HEK293 (cell line): Measurements from ENCODE around the gene NXPE4.
"Not testable (repeated sequence)": the region's sequence is repeated elsewhere in the genome, so short reads cannot be mapped to it uniquely, and the experiment has no call there.

Source experiments
- CTCF ChIA-PET: fragments of 350-600 bp; formaldehyde crosslinking; extraction: SDS; loops from one replicate; lab custom pipeline; 2021; ENCODE audit warnings: antibody characterized with exemption; lab: Yijun Ruan, JAX
- POLR2A ChIA-PET: fragments of 300-600 bp; formaldehyde crosslinking; extraction: SDS; loops from one replicate; lab custom pipeline; 2020; ENCODE audit warnings: antibody characterized with exemption, inconsistent platforms; lab: Yijun Ruan, JAX
- H3K27ac ChIP-seq: fragments of 200-500 bp; sonication (Bioruptor generic); 2 replicates; pipeline ENCODE4 v1.5.1; 2014; ENCODE audit warnings: low read depth, low read length, control low read depth, inconsistent platforms; ENCODE audit errors: extremely low read depth
- H3K36me3 ChIP-seq, 2 experiments: fragments of 200-500 bp in 1 of 2; sonication (Bioruptor generic) in 1 of 2; 1 replicate in 1 of 2; 2 replicates in 1 of 2; pipeline ENCODE4 v1.5.1; 2014 to 2017; ENCODE audit warnings: inconsistent platforms in 2 of 2, low read length in 2 of 2; ENCODE audit not compliant: control insufficient read depth in 2 of 2, insufficient read depth in 1 of 2
- H3K4me1 ChIP-seq: fragments of 200-500 bp; sonication (Bioruptor generic); 2 replicates; pipeline ENCODE4 v1.5.1; 2014; ENCODE audit warnings: mild to moderate bottlenecking, low read length, inconsistent platforms; ENCODE audit not compliant: control insufficient read depth, insufficient read depth
- H3K4me3 ChIP-seq: 2 replicates; pipeline ENCODE4 v1.5.1; 2011; ENCODE audit warnings: low read depth, mild to moderate bottlenecking, control low read depth, low read length, moderate library complexity
- H3K9me3 ChIP-seq: fragments of 200-500 bp; sonication (Bioruptor generic); 2 replicates; pipeline ENCODE4 v1.5.1; 2014; ENCODE audit warnings: low read depth, low read length, inconsistent platforms; ENCODE audit not compliant: control insufficient read depth, insufficient read depth
- EGR2 ChIP-seq: fragments of 450-650 bp; formaldehyde crosslinking; IDR thresholded peaks from 2 replicates; pipeline ENCODE4 v1.5.1; 2016; ENCODE audit warnings: low read depth, missing biosample characterization, missing genetic modification characterization
- FEZF1 ChIP-seq: fragments of 450-650 bp; formaldehyde crosslinking; IDR thresholded peaks from 2 replicates; pipeline ENCODE4 v1.5.1; 2016; ENCODE audit warnings: missing biosample characterization, missing genetic modification characterization
- HOXC10 ChIP-seq: sonication (generic); formaldehyde crosslinking; IDR thresholded peaks from 2 replicates; pipeline ENCODE4 v1.8.1; 2023; ENCODE audit warnings: mild to moderate bottlenecking, missing genetic modification reagents
- IKZF3 ChIP-seq: fragments of 450-650 bp; IDR thresholded peaks from 2 replicates; pipeline ENCODE4 v1.5.0; 2018; ENCODE audit warnings: missing biosample characterization, mild to moderate bottlenecking, missing genetic modification characterization, moderate library complexity
- MZF1 ChIP-seq: fragments of 450-650 bp; formaldehyde crosslinking; IDR thresholded peaks from 2 replicates; pipeline ENCODE4 v1.5.1; 2017; ENCODE audit warnings: missing biosample characterization, missing genetic modification characterization, borderline replicate concordance
- RBAK ChIP-seq: fragments of 450-650 bp; formaldehyde crosslinking; IDR thresholded peaks from 2 replicates; pipeline ENCODE4 v1.5.1; 2016; ENCODE audit warnings: missing biosample characterization, missing genetic modification characterization
- SCRT1 ChIP-seq: fragments of 450-650 bp; formaldehyde crosslinking; IDR thresholded peaks from 2 replicates; pipeline ENCODE4 v1.5.1; 2016; ENCODE audit warnings: missing biosample characterization, missing genetic modification characterization, borderline replicate concordance
- ZBTB1 ChIP-seq: fragments of 450-650 bp; formaldehyde crosslinking; IDR thresholded peaks from 2 replicates; pipeline ENCODE4 v1.5.1; 2016; ENCODE audit warnings: missing biosample characterization, missing genetic modification characterization
- ZBTB8A ChIP-seq: fragments of 450-650 bp; formaldehyde crosslinking; IDR thresholded peaks from 2 replicates; pipeline ENCODE4 v1.5.1; 2016; ENCODE audit warnings: missing biosample characterization, missing genetic modification characterization
- ZFHX2 ChIP-seq: fragments of 450-650 bp; formaldehyde crosslinking; conservative IDR thresholded peaks from 2 replicates; pipeline ENCODE4 v1.5.1; 2016; ENCODE audit warnings: missing biosample characterization, missing genetic modification characterization
- ZNF157 ChIP-seq: fragments of 450-650 bp; formaldehyde crosslinking; IDR thresholded peaks from 2 replicates; pipeline ENCODE4 v1.5.1; 2016; ENCODE audit warnings: missing biosample characterization, missing genetic modification characterization
- ZNF174 ChIP-seq: fragments of 450-650 bp; formaldehyde crosslinking; IDR thresholded peaks from 2 replicates; pipeline ENCODE4 v1.5.0; 2017; ENCODE audit warnings: missing biosample characterization, mild to moderate bottlenecking, missing genetic modification characterization
- ZNF341 ChIP-seq: fragments of 450-650 bp; formaldehyde crosslinking; IDR thresholded peaks from 2 replicates; pipeline ENCODE4; 2016; ENCODE audit warnings: low read depth, missing biosample characterization, missing genetic modification characterization
- ZNF501 ChIP-seq: fragments of 450-650 bp; formaldehyde crosslinking; IDR thresholded peaks from 2 replicates; pipeline ENCODE4 v1.5.1; 2016; ENCODE audit warnings: missing biosample characterization, missing genetic modification characterization
- ZNF510 ChIP-seq: fragments of 450-650 bp; formaldehyde crosslinking; IDR thresholded peaks from 2 replicates; pipeline ENCODE4 v1.5.1; 2018; ENCODE audit warnings: mild to moderate bottlenecking, missing genetic modification characterization, missing biosample characterization; ENCODE audit not compliant: insufficient replicate concordance
- ZNF571 ChIP-seq: fragments of 450-650 bp; formaldehyde crosslinking; IDR thresholded peaks from 2 replicates; pipeline ENCODE4 v1.5.0; 2017; ENCODE audit warnings: missing biosample characterization, missing genetic modification characterization
- ZNF585B ChIP-seq: fragments of 450-650 bp; formaldehyde crosslinking; IDR thresholded peaks from 2 replicates; pipeline ENCODE4 v1.5.1; 2016; ENCODE audit warnings: missing biosample characterization, missing genetic modification characterization
- ZNF621 ChIP-seq: fragments of 450-650 bp; formaldehyde crosslinking; IDR thresholded peaks from 2 replicates; pipeline ENCODE4 v1.5.1; 2017; ENCODE audit warnings: missing biosample characterization, missing genetic modification characterization
- ZNF623 ChIP-seq: fragments of 450-650 bp; formaldehyde crosslinking; IDR thresholded peaks from 2 replicates; pipeline ENCODE4 v1.5.1; 2016; ENCODE audit warnings: missing biosample characterization, missing genetic modification characterization
- ZNF629 ChIP-seq: fragments of 450-650 bp; formaldehyde crosslinking; IDR thresholded peaks from 2 replicates; pipeline ENCODE4 v1.5.1; 2017; ENCODE audit warnings: missing biosample characterization, missing genetic modification characterization
- ZNF654 ChIP-seq: fragments of 450-650 bp; formaldehyde crosslinking; IDR thresholded peaks from 2 replicates; pipeline ENCODE4 v1.5.1; 2016; ENCODE audit warnings: low read depth, missing biosample characterization, missing genetic modification characterization
- ZNF785 ChIP-seq: fragments of 450-650 bp; formaldehyde crosslinking; IDR thresholded peaks from 2 replicates; pipeline ENCODE4 v1.5.1; 2016; ENCODE audit warnings: missing biosample characterization, missing genetic modification characterization
- ZNF843 ChIP-seq: fragments of 450-650 bp; formaldehyde crosslinking; IDR thresholded peaks from 2 replicates; pipeline ENCODE4 v1.5.1; 2016; ENCODE audit warnings: missing biosample characterization, missing genetic modification characterization
- ZSCAN30 ChIP-seq: fragments of 450-650 bp; IDR thresholded peaks from 2 replicates; pipeline ENCODE4 v1.5.1; 2018; ENCODE audit warnings: missing biosample characterization, mild to moderate bottlenecking, missing genetic modification characterization, moderate library complexity
- TF ChIP-seq, protein P1 (sequence below): fragments of 450-650 bp; formaldehyde crosslinking; IDR thresholded peaks from 2 replicates; pipeline ENCODE4 v1.5.1; 2016; ENCODE audit warnings: missing biosample characterization, missing genetic modification characterization
- TF ChIP-seq, protein P2 (sequence below): fragments of 450-650 bp; IDR thresholded peaks from 2 replicates; pipeline ENCODE4 v1.5.1; 2018; ENCODE audit warnings: missing biosample characterization, missing genetic modification characterization
- TF ChIP-seq, protein P3 (sequence below): fragments of 450-650 bp; formaldehyde crosslinking; IDR thresholded peaks from 2 replicates; pipeline ENCODE4 v1.5.1; 2016; ENCODE audit warnings: missing biosample characterization, missing genetic modification characterization
- TF ChIP-seq, protein P4 (sequence below): fragments of 450-650 bp; formaldehyde crosslinking; IDR thresholded peaks from 2 replicates; pipeline ENCODE4 v1.5.1; 2017; ENCODE audit warnings: missing biosample characterization, mild to moderate bottlenecking, missing genetic modification characterization, moderate library complexity

Gene NXPE4

DNA sequence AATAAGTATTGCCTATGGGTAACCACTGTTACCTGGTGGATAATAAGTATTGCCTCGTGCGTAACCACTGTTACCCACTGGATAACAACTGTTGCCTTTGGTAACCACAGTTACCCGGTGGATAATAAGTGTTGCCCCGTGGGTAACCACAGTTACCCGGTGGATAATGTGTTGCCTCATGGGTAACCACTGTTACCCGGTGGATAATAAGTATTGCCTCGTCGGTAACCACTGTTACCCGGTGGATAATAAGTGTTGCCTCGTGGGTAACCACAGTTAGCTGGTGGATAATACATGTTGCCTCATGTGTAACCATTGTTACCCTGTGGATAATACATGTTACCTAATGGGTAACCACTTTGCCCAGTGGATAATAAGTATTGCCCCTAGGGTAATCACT lies 9.8 kb upstream of the NXPE4 start:
- Histone ChIP-seq H3K9me3 (no peaks in the 10 kb centered on the region), H3K4me3 (no peak overlapping the region), H3K36me3 (no peaks in the 10 kb centered on the region), H3K27ac (no peak overlapping the region), H3K4me1 (no peaks in the 10 kb centered on the region)
- POLR2A ChIA-PET: no interaction called here
- no peak for TF ChIP-seq EGR2 (tag by site-specific recombination)
- no peak for TF ChIP-seq ZNF621 (tag by site-specific recombination)
- no peak for TF ChIP-seq ZBTB8A
- TF ChIP-seq ZNF623 (tag by site-specific recombination): no peak
- no peak for TF ChIP-seq ZNF501
- no peak for TF ChIP-seq ZNF157 (tag by site-specific recombination)
- CTCF ChIA-PET: no interaction called here

DNA sequence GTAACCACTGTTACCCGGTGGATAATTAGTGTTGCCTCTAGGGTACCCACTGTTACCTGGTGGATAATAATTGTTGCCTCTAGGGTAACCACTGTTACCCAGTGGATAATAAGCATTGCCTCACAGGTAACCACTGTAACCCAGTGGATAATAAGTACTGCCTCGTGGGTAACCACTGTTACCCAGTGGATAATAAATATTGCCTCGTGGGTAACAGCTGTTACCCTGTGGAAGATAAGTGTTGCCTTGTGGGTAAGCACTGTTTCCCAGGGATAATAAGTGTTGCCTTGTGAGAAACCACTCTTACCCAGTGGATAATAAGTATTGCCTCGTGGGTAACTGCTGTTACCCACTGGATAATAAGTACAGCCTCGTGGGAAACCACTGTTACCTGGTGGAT lies 9.3 kb upstream of the NXPE4 start:
- ChIA-PET CTCF (no interaction called here), POLR2A (no interaction called here)
- Histone ChIP-seq H3K4me3 (no peak overlapping the region), H3K36me3 (no peaks in the 10 kb centered on the region), H3K27ac (no peak overlapping the region), H3K9me3 (no peaks in the 10 kb centered on the region), H3K4me1 (no peaks in the 10 kb centered on the region)
- TF ChIP-seq ZNF629 (tag by site-specific recombination) (no peak), ZNF341 (tag by site-specific recombination) (no peak), ZNF654 (tag by site-specific recombination) (no peak), MZF1 (tag by site-specific recombination) (no peak)

DNA sequence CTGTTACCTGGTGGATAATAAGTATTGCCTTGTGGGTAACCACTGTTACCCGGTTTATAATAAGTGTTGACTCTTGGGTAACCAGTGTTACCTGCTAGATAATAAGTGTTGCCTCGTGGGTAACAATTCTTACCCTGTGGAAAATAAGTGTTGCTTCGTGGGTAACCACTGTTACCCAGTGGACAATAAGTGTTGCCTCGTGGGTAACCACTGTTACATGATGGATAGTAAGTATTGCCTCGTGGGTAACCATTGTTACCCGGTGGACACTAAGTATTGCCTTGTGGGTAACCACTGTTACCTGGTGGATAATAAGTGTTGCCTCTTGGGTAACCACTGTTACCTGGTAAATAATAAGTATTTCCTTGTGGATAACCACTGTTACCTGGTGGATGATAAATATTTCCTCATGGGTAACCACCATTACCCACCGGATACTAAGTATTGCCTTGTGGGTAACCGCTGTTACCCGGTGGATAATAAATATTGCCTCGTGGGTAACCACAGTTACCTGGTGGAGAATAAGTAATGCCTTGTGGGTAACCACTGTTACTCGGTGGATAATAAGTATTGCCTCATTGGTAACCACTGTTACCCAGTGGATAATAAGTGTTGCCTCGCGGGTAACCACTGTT lies 8.7 kb upstream of the NXPE4 start:
- ChIA-PET POLR2A (no interaction called here), CTCF (no interaction called here)
- Histone ChIP-seq H3K4me3 (no peak overlapping the region), H3K4me1 (no peaks in the 10 kb centered on the region), H3K36me3 (no peaks in the 10 kb centered on the region), H3K27ac (no peak overlapping the region), H3K9me3 (no peaks in the 10 kb centered on the region)
- TF ChIP-seq ZNF585B (tag by site-specific recombination) (no peak), ZNF174 (no peak), SCRT1 (tag by site-specific recombination) (no peak), FEZF1 (no peak), ZBTB1 (tag by site-specific recombination) (no peak), HOXC10 (no peak), ZNF157 (tag by site-specific recombination) (no peak), ZSCAN30 (tag by site-specific recombination) (no peak), RBAK (tag by site-specific recombination) (no peak), ZNF785 (tag by site-specific recombination) (no peak), IKZF3 (tag by site-specific recombination) (no peak), ZFHX2 (tag by site-specific recombination) (no peak), ZNF843 (tag by site-specific recombination) (no peak), ZNF510 (tag by site-specific recombination) (no peak), ZNF571 (no peak)
- TF ChIP-seq, protein P1, sequence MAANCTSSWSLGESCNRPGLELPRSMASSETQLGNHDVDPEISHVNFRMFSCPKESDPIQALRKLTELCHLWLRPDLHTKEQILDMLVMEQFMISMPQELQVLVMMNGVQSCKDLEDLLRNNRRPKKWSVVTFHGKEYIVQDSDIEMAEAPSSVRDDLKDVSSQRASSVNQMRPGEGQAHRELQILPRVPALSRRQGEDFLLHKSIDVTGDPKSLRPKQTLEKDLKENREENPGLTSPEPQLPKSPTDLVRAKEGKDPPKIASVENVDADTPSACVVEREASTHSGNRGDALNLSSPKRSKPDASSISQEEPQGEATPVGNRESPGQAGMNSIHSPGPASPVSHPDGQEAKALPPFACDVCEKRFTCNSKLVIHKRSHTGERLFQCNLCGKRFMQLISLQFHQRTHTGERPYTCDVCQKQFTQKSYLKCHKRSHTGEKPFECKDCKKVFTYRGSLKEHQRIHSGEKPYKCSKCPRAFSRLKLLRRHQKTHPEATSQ: no peak
- TF ChIP-seq, protein P2, sequence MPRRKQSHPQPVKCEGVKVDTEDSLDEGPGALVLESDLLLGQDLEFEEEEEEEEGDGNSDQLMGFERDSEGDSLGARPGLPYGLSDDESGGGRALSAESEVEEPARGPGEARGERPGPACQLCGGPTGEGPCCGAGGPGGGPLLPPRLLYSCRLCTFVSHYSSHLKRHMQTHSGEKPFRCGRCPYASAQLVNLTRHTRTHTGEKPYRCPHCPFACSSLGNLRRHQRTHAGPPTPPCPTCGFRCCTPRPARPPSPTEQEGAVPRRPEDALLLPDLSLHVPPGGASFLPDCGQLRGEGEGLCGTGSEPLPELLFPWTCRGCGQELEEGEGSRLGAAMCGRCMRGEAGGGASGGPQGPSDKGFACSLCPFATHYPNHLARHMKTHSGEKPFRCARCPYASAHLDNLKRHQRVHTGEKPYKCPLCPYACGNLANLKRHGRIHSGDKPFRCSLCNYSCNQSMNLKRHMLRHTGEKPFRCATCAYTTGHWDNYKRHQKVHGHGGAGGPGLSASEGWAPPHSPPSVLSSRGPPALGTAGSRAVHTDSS (tag by site-specific recombination): no peak
- TF ChIP-seq, protein P3, sequence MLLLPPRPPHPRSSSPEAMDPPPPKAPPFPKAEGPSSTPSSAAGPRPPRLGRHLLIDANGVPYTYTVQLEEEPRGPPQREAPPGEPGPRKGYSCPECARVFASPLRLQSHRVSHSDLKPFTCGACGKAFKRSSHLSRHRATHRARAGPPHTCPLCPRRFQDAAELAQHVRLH (tag by site-specific recombination): no peak
- TF ChIP-seq, protein P4, sequence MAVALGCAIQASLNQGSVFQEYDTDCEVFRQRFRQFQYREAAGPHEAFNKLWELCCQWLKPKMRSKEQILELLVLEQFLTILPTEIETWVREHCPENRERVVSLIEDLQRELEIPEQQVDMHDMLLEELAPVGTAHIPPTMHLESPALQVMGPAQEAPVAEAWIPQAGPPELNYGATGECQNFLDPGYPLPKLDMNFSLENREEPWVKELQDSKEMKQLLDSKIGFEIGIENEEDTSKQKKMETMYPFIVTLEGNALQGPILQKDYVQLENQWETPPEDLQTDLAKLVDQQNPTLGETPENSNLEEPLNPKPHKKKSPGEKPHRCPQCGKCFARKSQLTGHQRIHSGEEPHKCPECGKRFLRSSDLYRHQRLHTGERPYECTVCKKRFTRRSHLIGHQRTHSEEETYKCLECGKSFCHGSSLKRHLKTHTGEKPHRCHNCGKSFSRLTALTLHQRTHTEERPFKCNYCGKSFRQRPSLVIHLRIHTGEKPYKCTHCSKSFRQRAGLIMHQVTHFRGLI (tag by site-specific recombination): no peak

DNA sequence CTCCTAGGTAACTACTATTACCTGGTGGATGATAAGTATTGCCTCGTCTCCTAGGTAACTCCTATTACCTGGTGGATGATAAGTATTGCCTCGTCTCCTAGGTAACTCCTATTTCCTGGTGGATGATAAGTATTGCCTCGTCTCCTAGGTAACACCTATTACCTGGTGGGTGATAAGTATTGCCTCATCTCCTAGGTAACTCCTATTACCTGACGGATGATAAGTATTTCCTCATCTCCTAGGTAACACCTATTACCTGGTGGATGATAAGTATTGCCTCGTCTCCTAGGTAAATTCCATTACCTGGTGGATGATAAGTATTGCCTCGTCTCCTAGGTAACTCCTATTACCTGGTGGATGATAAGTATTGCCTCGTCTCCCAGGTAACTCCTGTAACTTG lies 7.6 kb upstream of the NXPE4 start:
- CTCF ChIA-PET, H3K4me3 ChIP-seq, H3K9me3 ChIP-seq, H3K36me3 ChIP-seq, H3K4me1 ChIP-seq, H3K27ac ChIP-seq, POLR2A ChIA-PET: not testable (repeated sequence)
